Neural progenitor cell (in vitro differentiated cells): ENCODE measurements around the gene ABCC6.
"Not testable (repeated sequence)": the region's sequence is repeated elsewhere in the genome, so short reads cannot be mapped to it uniquely, and the experiment has no call there.

Experiments
- EZH2phosphoT487 ChIP-seq: fragments of 200-600 bp; sonication (generic); IDR thresholded peaks from 2 replicates; pipeline ENCODE4 v1.6.1; 2017; ENCODE audit warnings: antibody characterized with exemption
- TF ChIP-seq, protein P1 (sequence below): fragments of 200-600 bp; sonication (generic); IDR thresholded peaks from 2 replicates; pipeline ENCODE4 v1.5.1; 2017; ENCODE audit warnings: antibody characterized with exemption, mild to moderate bottlenecking

GRCh38 chr16:16211404-16211803 lies 11.9 kb downstream of the ABCC6 start:
- TF ChIP-seq, protein P1, sequence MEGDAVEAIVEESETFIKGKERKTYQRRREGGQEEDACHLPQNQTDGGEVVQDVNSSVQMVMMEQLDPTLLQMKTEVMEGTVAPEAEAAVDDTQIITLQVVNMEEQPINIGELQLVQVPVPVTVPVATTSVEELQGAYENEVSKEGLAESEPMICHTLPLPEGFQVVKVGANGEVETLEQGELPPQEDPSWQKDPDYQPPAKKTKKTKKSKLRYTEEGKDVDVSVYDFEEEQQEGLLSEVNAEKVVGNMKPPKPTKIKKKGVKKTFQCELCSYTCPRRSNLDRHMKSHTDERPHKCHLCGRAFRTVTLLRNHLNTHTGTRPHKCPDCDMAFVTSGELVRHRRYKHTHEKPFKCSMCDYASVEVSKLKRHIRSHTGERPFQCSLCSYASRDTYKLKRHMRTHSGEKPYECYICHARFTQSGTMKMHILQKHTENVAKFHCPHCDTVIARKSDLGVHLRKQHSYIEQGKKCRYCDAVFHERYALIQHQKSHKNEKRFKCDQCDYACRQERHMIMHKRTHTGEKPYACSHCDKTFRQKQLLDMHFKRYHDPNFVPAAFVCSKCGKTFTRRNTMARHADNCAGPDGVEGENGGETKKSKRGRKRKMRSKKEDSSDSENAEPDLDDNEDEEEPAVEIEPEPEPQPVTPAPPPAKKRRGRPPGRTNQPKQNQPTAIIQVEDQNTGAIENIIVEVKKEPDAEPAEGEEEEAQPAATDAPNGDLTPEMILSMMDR, result not testable (repeated sequence)
- not testable (repeated sequence) for TF ChIP-seq EZH2phosphoT487
